Neural cell (in vitro differentiated cells): ENCODE data around the gene SLC25A47. TPM values are rescaled to one million over a fixed set of nuclear protein-coding genes. Genes with fewer than 3 reads are reported as not detected.

Experiments used
- H2AFZ ChIP-seq: fragments of 200-600, 300-800 bp; sonication (generic), shearing (Covaris generic); 2 replicates; pipeline ENCODE4 v1.6.0; 2014; ENCODE audit warnings: low read depth, mild to moderate bottlenecking, antibody characterized with exemption, low read length, moderate library complexity
- H3F3A ChIP-seq: fragments of 200-600 bp; shearing (Covaris generic); 2 replicates; pipeline ENCODE4 v1.6.1; 2016; ENCODE audit warnings: mild to moderate bottlenecking, moderate library complexity, mixed read lengths, antibody characterized with exemption, low read length; ENCODE audit not compliant: insufficient read depth, poor library complexity, severe bottlenecking
- H3K27ac ChIP-seq: fragments of 200-600, 300-800 bp; sonication (generic), shearing (Covaris generic); 2 replicates; pipeline ENCODE4 v1.5.1; 2014; ENCODE audit warnings: mild to moderate bottlenecking, low read length, moderate library complexity
- H3K27me3 ChIP-seq: fragments of 300-800, 200-600 bp; sonication (generic), shearing (Covaris generic); 2 replicates; pipeline ENCODE4 v1.6.0; 2014; ENCODE audit warnings: mild to moderate bottlenecking, low read depth, low read length, moderate library complexity; ENCODE audit not compliant: insufficient read depth
- H3K36me3 ChIP-seq: fragments of 300-800, 200-600 bp; sonication (generic), shearing (Covaris generic); 2 replicates; pipeline ENCODE4 v1.5.1; 2014; ENCODE audit warnings: mild to moderate bottlenecking, antibody characterized with exemption, low read length, moderate library complexity; ENCODE audit not compliant: insufficient read depth
- H3K4me2 ChIP-seq: fragments of 300-800, 200-600 bp; sonication (generic), shearing (Covaris generic); 2 replicates; pipeline ENCODE4 v1.6.0; 2014; ENCODE audit warnings: mild to moderate bottlenecking, low read length
- H3K4me3 ChIP-seq: fragments of 300-800, 200-600 bp; sonication (generic), shearing (Covaris generic); 2 replicates; pipeline ENCODE4 v1.5.1; 2014; ENCODE audit warnings: mild to moderate bottlenecking, low read length, moderate library complexity
- H3K79me2 ChIP-seq: fragments of 200-600 bp; shearing (Covaris generic); replicated peaks from 2 replicates; pipeline ENCODE4 v1.6.0; 2014; ENCODE audit warnings: mild to moderate bottlenecking, low read length, moderate library complexity; ENCODE audit not compliant: insufficient read depth
- H3K9ac ChIP-seq: fragments of 300-800, 200-600 bp; sonication (generic), shearing (Covaris generic); 2 replicates; pipeline ENCODE4 v1.6.1; 2016; ENCODE audit warnings: mild to moderate bottlenecking, low read length, mixed read lengths
- H3K9me2 ChIP-seq: fragments of 200-600 bp; shearing (Covaris generic); 2 replicates; pipeline ENCODE4 v1.6.1; 2016; ENCODE audit warnings: mild to moderate bottlenecking, low read length, mixed read lengths; ENCODE audit not compliant: insufficient read depth
- H3K9me3 ChIP-seq: fragments of 200-600, 300-800 bp; sonication (generic), shearing (Covaris generic); 2 replicates; pipeline ENCODE4 v1.6.1; 2016; ENCODE audit warnings: mild to moderate bottlenecking, mixed run types, low read length, moderate library complexity, mixed read lengths
- H4K20me1 ChIP-seq: fragments of 200-600 bp; shearing (Covaris generic); 2 replicates; pipeline ENCODE4 v1.6.1; 2016; ENCODE audit warnings: mild to moderate bottlenecking, mixed run types; ENCODE audit not compliant: insufficient read depth
- EP300 ChIP-seq: fragments of 450-650 bp; conservative IDR thresholded peaks from 2 replicates; pipeline ENCODE4 v1.6.1; 2014; ENCODE audit warnings: antibody characterized with exemption, mild to moderate bottlenecking, moderate library complexity; ENCODE audit not compliant: poor library complexity, severe bottlenecking
- EZH2 ChIP-seq: fragments of 200-600, 300-800 bp; shearing (Covaris generic), sonication (generic); IDR thresholded peaks from 2 replicates; pipeline ENCODE4 v1.6.1; 2014; ENCODE audit warnings: antibody characterized with exemption, low read length, borderline replicate concordance, mild to moderate bottlenecking; ENCODE audit not compliant: insufficient read depth, poor library complexity, severe bottlenecking
- MXI1 ChIP-seq: fragments of 450-650 bp; conservative IDR thresholded peaks from 2 replicates; pipeline ENCODE4 v1.6.1; 2014; ENCODE audit warnings: antibody characterized with exemption, mild to moderate bottlenecking; ENCODE audit not compliant: poor library complexity, severe bottlenecking
- POLR2AphosphoS5 ChIP-seq: IDR thresholded peaks from 2 replicates; pipeline ENCODE4 v1.6.1; 2012
- RAD21 ChIP-seq: fragments of 450-650 bp; conservative IDR thresholded peaks from 2 replicates; pipeline ENCODE4 v1.6.1; 2014; ENCODE audit warnings: antibody characterized with exemption, mild to moderate bottlenecking, moderate library complexity
- SMC3 ChIP-seq: fragments of 450-650 bp; conservative IDR thresholded peaks from 2 replicates; pipeline ENCODE4 v1.6.1; 2014; ENCODE audit warnings: antibody characterized with exemption, mild to moderate bottlenecking, moderate library complexity; ENCODE audit not compliant: poor library complexity
- TAF1 ChIP-seq: IDR thresholded peaks from 2 replicates; pipeline ENCODE4 v1.6.1; 2012; ENCODE audit warnings: low read depth
- polyA plus RNA-seq: library from polyadenylated mRNA; depleted of rRNA; stranded (reverse); fragments of >200 nt; gene quantifications from 2 replicates; pipeline ENCODE4 v1.2.3, GENCODE V29; 2014
- TF ChIP-seq, protein P1 (sequence below): IDR thresholded peaks from 2 replicates; pipeline ENCODE4 v1.6.1; 2012; ENCODE audit warnings: borderline replicate concordance
- TF ChIP-seq, protein P2 (sequence below): fragments of 450-650 bp; IDR thresholded peaks from 2 replicates; pipeline ENCODE4 v1.5.1; 2014; ENCODE audit warnings: antibody characterized with exemption, mild to moderate bottlenecking, moderate library complexity; ENCODE audit not compliant: poor library complexity, severe bottlenecking

Gene SLC25A47
- polyA plus RNA-seq, 1 donor from 2014 or later = not detected

DNA sequence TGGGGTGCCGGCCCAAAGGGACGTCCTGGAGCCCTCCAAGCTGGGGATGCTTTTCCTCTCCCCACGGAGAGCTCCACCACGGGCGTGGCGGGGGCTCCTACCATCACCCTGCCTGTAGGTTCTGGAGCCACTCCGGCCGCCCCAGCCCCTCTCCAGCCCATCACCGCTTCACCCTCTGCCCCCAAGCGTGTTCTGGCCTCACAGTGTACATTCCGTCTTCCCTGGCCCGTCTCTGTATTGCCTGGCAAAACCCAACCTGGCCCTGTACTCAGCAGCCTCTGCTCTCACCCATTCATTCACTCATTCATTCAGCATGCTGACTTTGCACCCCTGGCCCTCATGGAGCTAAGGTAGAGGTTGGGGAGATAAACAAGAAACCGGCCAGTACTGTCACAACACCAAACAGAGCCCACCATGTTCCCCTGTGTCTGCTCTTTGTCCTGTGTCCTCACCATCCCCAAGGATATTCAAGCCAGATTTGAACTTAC lies 37.2 kb upstream of the SLC25A47 start:
- Histone ChIP-seq H3K27ac (no peak overlapping the region), H3K9me2 (no peaks in the 10 kb centered on the region), H3K9ac (peak overlapping the region; percentile 68), H2AFZ (no peak overlapping the region), H3K4me2 (no peak overlapping the region), H3K4me3 (peak overlapping the region; percentile 73), H3K36me3 (no peaks in the 10 kb centered on the region), H3F3A (no peaks in the 10 kb centered on the region), H4K20me1 (no peaks in the 10 kb centered on the region), H3K79me2 (no peaks in the 10 kb centered on the region), H3K9me3 (no peaks in the 10 kb centered on the region), H3K27me3 (no peaks in the 10 kb centered on the region)
- TF ChIP-seq TAF1 (no peak), MXI1 (no peak), EZH2 (no peak), POLR2AphosphoS5 (no peak), SMC3 (no peak), EP300 (no peak), RAD21 (no peak)
- TF ChIP-seq, protein P1, sequence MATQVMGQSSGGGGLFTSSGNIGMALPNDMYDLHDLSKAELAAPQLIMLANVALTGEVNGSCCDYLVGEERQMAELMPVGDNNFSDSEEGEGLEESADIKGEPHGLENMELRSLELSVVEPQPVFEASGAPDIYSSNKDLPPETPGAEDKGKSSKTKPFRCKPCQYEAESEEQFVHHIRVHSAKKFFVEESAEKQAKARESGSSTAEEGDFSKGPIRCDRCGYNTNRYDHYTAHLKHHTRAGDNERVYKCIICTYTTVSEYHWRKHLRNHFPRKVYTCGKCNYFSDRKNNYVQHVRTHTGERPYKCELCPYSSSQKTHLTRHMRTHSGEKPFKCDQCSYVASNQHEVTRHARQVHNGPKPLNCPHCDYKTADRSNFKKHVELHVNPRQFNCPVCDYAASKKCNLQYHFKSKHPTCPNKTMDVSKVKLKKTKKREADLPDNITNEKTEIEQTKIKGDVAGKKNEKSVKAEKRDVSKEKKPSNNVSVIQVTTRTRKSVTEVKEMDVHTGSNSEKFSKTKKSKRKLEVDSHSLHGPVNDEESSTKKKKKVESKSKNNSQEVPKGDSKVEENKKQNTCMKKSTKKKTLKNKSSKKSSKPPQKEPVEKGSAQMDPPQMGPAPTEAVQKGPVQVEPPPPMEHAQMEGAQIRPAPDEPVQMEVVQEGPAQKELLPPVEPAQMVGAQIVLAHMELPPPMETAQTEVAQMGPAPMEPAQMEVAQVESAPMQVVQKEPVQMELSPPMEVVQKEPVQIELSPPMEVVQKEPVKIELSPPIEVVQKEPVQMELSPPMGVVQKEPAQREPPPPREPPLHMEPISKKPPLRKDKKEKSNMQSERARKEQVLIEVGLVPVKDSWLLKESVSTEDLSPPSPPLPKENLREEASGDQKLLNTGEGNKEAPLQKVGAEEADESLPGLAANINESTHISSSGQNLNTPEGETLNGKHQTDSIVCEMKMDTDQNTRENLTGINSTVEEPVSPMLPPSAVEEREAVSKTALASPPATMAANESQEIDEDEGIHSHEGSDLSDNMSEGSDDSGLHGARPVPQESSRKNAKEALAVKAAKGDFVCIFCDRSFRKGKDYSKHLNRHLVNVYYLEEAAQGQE = no peak
- TF ChIP-seq, protein P2, sequence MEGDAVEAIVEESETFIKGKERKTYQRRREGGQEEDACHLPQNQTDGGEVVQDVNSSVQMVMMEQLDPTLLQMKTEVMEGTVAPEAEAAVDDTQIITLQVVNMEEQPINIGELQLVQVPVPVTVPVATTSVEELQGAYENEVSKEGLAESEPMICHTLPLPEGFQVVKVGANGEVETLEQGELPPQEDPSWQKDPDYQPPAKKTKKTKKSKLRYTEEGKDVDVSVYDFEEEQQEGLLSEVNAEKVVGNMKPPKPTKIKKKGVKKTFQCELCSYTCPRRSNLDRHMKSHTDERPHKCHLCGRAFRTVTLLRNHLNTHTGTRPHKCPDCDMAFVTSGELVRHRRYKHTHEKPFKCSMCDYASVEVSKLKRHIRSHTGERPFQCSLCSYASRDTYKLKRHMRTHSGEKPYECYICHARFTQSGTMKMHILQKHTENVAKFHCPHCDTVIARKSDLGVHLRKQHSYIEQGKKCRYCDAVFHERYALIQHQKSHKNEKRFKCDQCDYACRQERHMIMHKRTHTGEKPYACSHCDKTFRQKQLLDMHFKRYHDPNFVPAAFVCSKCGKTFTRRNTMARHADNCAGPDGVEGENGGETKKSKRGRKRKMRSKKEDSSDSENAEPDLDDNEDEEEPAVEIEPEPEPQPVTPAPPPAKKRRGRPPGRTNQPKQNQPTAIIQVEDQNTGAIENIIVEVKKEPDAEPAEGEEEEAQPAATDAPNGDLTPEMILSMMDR = no peak

DNA sequence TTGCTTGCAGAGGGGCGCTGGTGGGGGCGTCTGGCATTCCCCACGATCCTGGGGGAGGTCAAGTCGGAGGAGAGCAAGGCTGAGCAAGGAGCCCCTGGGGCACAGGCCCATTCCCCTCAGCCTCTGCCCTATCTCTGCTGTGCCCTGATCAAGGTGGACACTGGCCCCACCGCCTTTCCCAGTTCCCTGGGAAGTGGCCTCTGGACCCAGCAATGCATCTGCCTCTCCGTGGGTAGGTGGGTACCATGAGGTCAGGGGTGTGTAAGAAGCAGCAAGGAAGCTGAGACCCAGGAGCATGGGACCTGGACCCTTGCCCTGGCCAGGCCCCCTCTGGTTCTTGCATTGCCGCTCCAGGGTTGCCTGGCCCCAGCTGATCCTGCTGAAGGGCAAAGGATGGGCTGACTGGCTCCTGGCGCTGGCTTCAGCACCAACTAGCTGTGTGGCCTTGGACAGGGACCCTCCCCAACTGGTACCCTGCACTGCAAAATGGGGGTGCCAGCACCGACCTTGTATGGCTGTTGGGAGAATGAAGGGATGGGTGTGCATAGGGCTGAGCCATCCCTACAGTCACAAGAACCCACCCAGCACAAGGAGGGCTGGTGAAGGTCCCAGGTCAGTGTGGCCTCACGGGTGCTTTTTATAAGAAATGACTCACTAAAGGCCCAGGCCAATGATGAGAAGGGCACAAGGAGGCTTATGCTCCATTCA lies 36.5 kb upstream of the SLC25A47 start:
- Histone ChIP-seq H3K9me2 (no peaks in the 10 kb centered on the region), H3K36me3 (peaks cover 6% of the 10 kb centered on the region), H2AFZ (no peak overlapping the region), H3K9me3 (no peaks in the 10 kb centered on the region), H3K79me2 (no peaks in the 10 kb centered on the region), H3K4me3 (no peak overlapping the region), H3K4me2 (no peak overlapping the region), H3K9ac (no peak overlapping the region), H3F3A (no peaks in the 10 kb centered on the region), H4K20me1 (no peaks in the 10 kb centered on the region), H3K27me3 (no peaks in the 10 kb centered on the region), H3K27ac (no peak overlapping the region)
- TF ChIP-seq EP300 (no peak), POLR2AphosphoS5 (no peak), MXI1 (no peak), TAF1 (no peak), RAD21 (no peak), SMC3 (no peak), EZH2 (no peak)
- TF ChIP-seq, protein P1 = no peak
- TF ChIP-seq, protein P2 = no peak
